Panc1 (cell line): Measurements from ENCODE around the gene CDH13. TPM values are rescaled to one million over a fixed set of nuclear protein-coding genes. Genes with fewer than 3 reads are reported as not detected.

Experiments
- ATAC-seq: fragments of 200-7000 bp; cut with Tn5 transposase; 2 replicates; pipeline ENCODE4 v1.9.1; 2020; ENCODE audit warnings: mild to moderate bottlenecking, moderate library complexity
- BruUV-seq: library from RNA; stranded (reverse); fragments of 400-500 nt; replicated peaks from 2 replicates; lab custom pipeline; 2021; lab: Mats Ljungman, UMichigan
- CTCF ChIA-PET: fragments of 300-600 bp; sonication (Branson Sonifier 250); formaldehyde crosslinking; loops from one replicate; lab custom pipeline; 2022; ENCODE audit warnings: antibody characterized with exemption; lab: Charles Lee
- POLR2A ChIA-PET: fragments of 300-600 bp; sonication (Branson Sonifier 250); formaldehyde crosslinking; loops from one replicate; lab custom pipeline; 2022; ENCODE audit warnings: antibody characterized with exemption; lab: Charles Lee
- DNase-seq: peaks from one replicate; pipeline ENCODE4 v3.0.0-alpha.2; 2010; ENCODE audit warnings: low read depth, low spot score
- H3K27ac ChIP-seq: 2 replicates; pipeline ENCODE4 v1.5.1; 2011; ENCODE audit warnings: mild to moderate bottlenecking, low read length, inconsistent platforms
- H3K27me3 ChIP-seq: fragments of 200-500 bp; sonication (Bioruptor generic); 2 replicates; pipeline ENCODE4 v1.6.0; 2014; ENCODE audit warnings: low read length, inconsistent platforms; ENCODE audit not compliant: control insufficient read depth, insufficient read depth
- H3K36me3 ChIP-seq: fragments of 200-500 bp; sonication (Bioruptor generic); 2 replicates; pipeline ENCODE4 v1.5.1; 2014; ENCODE audit warnings: inconsistent platforms, mild to moderate bottlenecking, low read length, moderate library complexity; ENCODE audit not compliant: control insufficient read depth, insufficient read depth
- H3K4me1 ChIP-seq: 2 replicates; pipeline ENCODE4 v1.5.1; 2011; ENCODE audit warnings: inconsistent platforms, mild to moderate bottlenecking, low read length, moderate library complexity; ENCODE audit not compliant: control insufficient read depth, insufficient read depth
- H3K4me3 ChIP-seq, 2 experiments: 2 replicates each; pipeline ENCODE4 v1.5.1; 2011 to 2012; ENCODE audit warnings: low read depth in 2 of 2, low read length in 2 of 2, mild to moderate bottlenecking in 2 of 2, inconsistent platforms in 1 of 2, moderate library complexity in 1 of 2
- H3K9me3 ChIP-seq: fragments of 200-500 bp; sonication (Bioruptor generic); 2 replicates; pipeline ENCODE4 v1.5.1; 2014; ENCODE audit warnings: low read depth, mild to moderate bottlenecking, inconsistent platforms, low read length, moderate library complexity; ENCODE audit not compliant: control insufficient read depth, insufficient read depth
- POLR2AphosphoS5 ChIP-seq: IDR thresholded peaks from 2 replicates; pipeline ENCODE4 v1.6.1; 2012; ENCODE audit warnings: mild to moderate bottlenecking, low read depth, low read length, moderate library complexity
- SIN3A ChIP-seq: IDR thresholded peaks from 2 replicates; pipeline ENCODE4 v1.6.1; 2012; ENCODE audit warnings: low read depth, mild to moderate bottlenecking, low read length, moderate library complexity, borderline replicate concordance; ENCODE audit not compliant: insufficient read depth
- TCF7L2 ChIP-seq: IDR thresholded peaks from 2 replicates; pipeline ENCODE4 v1.6.1; 2011; ENCODE audit warnings: mild to moderate bottlenecking, low read depth, low read length, inconsistent platforms
- in situ Hi-C: cut with HindIII; loops from 2 replicates; pipeline ENCODE4 v1.10.0; 2016; ENCODE audit warnings: low sequenced_read_pairs, low pct_unique_long_range_greater_than_20kb
- intact Hi-C: fragments of 100-400 bp; cut with micrococcal nuclease; formaldehyde crosslinking; loops from one replicate; pipeline ENCODE4 v1.10.0; 2022; ENCODE audit not compliant: unreplicated experiment
- total RNA-seq: library from RNA; stranded (reverse); gene quantifications from one replicate; pipeline ENCODE4 v1.2.1, GENCODE V29; 2021; ENCODE audit not compliant: unreplicated experiment
- TF ChIP-seq, protein P1 (sequence below): fragments of 450-650 bp; IDR thresholded peaks from 2 replicates; pipeline ENCODE4 v1.5.1; 2017; ENCODE audit warnings: mild to moderate bottlenecking
- TF ChIP-seq, protein P2 (sequence below), 2 experiments: IDR thresholded peaks; 2 replicates each; pipeline ENCODE4 v1.6.1; 2011 to 2012; ENCODE audit warnings: low read depth in 2 of 2, control low read depth in 1 of 2, low read length in 1 of 2, mild to moderate bottlenecking in 1 of 2, moderate library complexity in 1 of 2; ENCODE audit not compliant: insufficient read depth in 1 of 2

CDH13 gene
- total RNA-seq, 1 experiment from 2014 or later: not detected

DNA sequence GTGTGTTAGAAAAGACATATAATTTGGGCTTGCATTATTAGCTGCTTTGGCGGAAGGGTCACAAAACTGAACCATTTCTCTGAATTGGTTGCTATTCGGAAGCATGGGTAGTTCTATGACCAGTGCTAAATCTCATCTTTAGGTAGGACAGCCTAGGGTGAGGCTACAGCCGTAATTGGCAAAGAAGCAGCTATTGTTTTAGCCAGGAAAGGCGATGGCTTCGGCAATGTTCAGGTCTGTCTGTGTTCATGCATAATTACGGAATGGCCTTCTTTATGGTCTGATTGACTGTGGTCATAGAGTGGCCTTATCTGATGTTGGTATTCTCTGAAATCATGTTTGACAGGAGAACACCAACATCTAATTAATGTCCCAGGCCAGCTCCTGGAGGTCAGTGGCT, 812.6 kb downstream of the CDH13 start:
- TF ChIP-seq POLR2AphosphoS5 (no peak), SIN3A (no peak), TCF7L2 (no peak)
- TF ChIP-seq, protein P1, sequence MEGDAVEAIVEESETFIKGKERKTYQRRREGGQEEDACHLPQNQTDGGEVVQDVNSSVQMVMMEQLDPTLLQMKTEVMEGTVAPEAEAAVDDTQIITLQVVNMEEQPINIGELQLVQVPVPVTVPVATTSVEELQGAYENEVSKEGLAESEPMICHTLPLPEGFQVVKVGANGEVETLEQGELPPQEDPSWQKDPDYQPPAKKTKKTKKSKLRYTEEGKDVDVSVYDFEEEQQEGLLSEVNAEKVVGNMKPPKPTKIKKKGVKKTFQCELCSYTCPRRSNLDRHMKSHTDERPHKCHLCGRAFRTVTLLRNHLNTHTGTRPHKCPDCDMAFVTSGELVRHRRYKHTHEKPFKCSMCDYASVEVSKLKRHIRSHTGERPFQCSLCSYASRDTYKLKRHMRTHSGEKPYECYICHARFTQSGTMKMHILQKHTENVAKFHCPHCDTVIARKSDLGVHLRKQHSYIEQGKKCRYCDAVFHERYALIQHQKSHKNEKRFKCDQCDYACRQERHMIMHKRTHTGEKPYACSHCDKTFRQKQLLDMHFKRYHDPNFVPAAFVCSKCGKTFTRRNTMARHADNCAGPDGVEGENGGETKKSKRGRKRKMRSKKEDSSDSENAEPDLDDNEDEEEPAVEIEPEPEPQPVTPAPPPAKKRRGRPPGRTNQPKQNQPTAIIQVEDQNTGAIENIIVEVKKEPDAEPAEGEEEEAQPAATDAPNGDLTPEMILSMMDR: no peak
- TF ChIP-seq, protein P2, sequence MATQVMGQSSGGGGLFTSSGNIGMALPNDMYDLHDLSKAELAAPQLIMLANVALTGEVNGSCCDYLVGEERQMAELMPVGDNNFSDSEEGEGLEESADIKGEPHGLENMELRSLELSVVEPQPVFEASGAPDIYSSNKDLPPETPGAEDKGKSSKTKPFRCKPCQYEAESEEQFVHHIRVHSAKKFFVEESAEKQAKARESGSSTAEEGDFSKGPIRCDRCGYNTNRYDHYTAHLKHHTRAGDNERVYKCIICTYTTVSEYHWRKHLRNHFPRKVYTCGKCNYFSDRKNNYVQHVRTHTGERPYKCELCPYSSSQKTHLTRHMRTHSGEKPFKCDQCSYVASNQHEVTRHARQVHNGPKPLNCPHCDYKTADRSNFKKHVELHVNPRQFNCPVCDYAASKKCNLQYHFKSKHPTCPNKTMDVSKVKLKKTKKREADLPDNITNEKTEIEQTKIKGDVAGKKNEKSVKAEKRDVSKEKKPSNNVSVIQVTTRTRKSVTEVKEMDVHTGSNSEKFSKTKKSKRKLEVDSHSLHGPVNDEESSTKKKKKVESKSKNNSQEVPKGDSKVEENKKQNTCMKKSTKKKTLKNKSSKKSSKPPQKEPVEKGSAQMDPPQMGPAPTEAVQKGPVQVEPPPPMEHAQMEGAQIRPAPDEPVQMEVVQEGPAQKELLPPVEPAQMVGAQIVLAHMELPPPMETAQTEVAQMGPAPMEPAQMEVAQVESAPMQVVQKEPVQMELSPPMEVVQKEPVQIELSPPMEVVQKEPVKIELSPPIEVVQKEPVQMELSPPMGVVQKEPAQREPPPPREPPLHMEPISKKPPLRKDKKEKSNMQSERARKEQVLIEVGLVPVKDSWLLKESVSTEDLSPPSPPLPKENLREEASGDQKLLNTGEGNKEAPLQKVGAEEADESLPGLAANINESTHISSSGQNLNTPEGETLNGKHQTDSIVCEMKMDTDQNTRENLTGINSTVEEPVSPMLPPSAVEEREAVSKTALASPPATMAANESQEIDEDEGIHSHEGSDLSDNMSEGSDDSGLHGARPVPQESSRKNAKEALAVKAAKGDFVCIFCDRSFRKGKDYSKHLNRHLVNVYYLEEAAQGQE (IDR thresholded peaks at IDR 0.05; ENCODE audit: insufficient read depth in 1 of 2, low read depth in 2 of 2, low read length in 1 of 2): no peak
- POLR2A ChIA-PET: no interaction called here
- CTCF ChIA-PET: no interaction called here
- BruUV-seq: no TSS peak
- Histone ChIP-seq H3K9me3 (no peaks in the 10 kb centered on the region), H3K36me3 (no peaks in the 10 kb centered on the region; the same call in 1 of the 2 replicates), H3K4me3 (no peak overlapping the region), H3K27ac (no peak overlapping the region), H3K27me3 (no peaks in the 10 kb centered on the region; the same call in 1 of the 2 replicates), H3K4me1 (no peaks in the 10 kb centered on the region)
- ATAC-seq (no peak), DNase-seq (no peak)
- in situ Hi-C loops: no loop called here
- intact Hi-C loops: no loop called here

DNA sequence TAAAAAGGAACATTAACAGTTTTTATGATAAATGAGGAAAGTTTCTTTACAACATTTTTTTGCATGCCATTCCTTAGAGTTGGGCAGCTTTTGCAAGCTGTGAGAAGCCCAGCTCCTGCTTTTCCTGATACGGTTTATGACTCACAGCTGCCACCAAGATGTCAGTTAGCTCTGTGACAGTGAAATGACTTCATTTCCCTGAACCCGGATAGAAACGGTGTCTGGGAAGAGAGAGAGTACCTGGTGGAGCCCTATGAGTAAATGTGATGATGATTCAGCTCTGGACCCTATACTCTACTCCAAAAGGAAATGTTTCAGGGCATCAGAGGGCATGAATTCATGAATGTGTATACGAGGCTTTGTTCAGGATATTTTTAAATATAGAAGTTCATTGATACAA, 814.7 kb downstream of the CDH13 start:
- Histone ChIP-seq H3K9me3 (no peaks in the 10 kb centered on the region), H3K27ac (no peak overlapping the region), H3K36me3 (no peaks in the 10 kb centered on the region; the same call in 1 of the 2 replicates), H3K27me3 (no peaks in the 10 kb centered on the region; the same call in 1 of the 2 replicates), H3K4me1 (no peaks in the 10 kb centered on the region), H3K4me3 (no peak overlapping the region)
- ChIA-PET CTCF (no interaction called here), POLR2A (no interaction called here)
- intact Hi-C loops: no loop called here
- DNase-seq: no peak
- ATAC-seq: no peak
- BruUV-seq: no TSS peak
- TF ChIP-seq SIN3A (no peak), POLR2AphosphoS5 (no peak), TCF7L2 (no peak)
- TF ChIP-seq, protein P1: no peak
- TF ChIP-seq, protein P2 (IDR thresholded peaks at IDR 0.05; ENCODE audit: insufficient read depth in 1 of 2, low read depth in 2 of 2, low read length in 1 of 2): no peak
- in situ Hi-C loops: no loop called here
